ENCODE data around the gene GLDN. TPM values are rescaled to one million over a fixed set of nuclear protein-coding genes. Genes with fewer than 3 reads are reported as not detected.

GLDN gene
- total RNA-seq, 1 experiment from 2014 or later, result 0.77 TPM

DNA sequence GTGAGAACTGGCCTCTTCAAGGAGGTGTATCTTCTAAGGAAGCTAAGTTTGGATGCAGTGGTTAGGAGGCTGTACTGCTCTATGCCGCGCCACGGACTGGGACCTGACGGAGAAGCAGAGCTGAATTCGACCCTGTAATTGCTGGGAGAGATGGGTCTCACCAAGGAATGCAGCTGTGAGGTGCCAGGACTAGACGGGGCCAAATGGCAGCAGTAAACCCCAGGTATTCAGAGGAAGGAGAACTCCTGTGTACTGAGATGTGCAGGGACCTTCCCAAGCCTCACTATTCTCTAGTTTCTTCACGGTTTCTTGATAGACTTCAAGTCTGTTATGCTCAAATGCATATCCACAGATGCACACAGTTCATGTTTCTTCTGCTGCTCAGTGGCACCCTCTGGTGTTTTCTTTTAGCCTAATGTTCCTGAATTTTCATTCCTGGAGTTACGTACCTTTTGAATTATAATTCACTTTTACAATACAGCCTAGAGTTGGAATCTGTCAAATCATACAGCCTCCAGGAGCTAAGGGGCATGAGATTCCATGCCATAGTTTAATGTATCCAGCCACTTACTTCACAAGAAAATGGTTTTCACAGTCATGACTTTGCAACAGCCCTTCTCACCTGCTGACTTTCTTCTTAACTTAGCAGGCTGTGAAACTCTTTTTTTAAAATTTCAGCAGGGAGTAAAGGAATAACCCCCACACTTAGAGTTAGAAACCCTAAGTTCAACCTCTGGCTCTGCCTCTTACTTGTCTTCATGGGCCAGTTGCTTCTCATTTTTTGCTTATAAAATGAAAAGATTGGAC is 61.8 kb downstream of the GLDN start:
- Mint-ChIP-seq H3K4me1 (peaks cover 14% of the 10 kb centered on the region), H3K4me3 (no peak overlapping the region)
- TF ChIP-seq SMAD4 (CRISPR knock-in tag; IDR thresholded peaks at IDR 0.05), result no peak
- no peak for TF ChIP-seq MXD4 (CRISPR knock-in tag; IDR thresholded peaks at IDR 0.05; ENCODE audit: borderline replicate concordance)
- no peak for TF ChIP-seq ATF6 (CRISPR knock-in tag; IDR thresholded peaks at IDR 0.05)
- TF ChIP-seq, protein P1, sequence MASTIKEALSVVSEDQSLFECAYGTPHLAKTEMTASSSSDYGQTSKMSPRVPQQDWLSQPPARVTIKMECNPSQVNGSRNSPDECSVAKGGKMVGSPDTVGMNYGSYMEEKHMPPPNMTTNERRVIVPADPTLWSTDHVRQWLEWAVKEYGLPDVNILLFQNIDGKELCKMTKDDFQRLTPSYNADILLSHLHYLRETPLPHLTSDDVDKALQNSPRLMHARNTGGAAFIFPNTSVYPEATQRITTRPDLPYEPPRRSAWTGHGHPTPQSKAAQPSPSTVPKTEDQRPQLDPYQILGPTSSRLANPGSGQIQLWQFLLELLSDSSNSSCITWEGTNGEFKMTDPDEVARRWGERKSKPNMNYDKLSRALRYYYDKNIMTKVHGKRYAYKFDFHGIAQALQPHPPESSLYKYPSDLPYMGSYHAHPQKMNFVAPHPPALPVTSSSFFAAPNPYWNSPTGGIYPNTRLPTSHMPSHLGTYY (CRISPR knock-in tag; IDR thresholded peaks at IDR 0.05), result no peak
- TF ChIP-seq, protein P2, sequence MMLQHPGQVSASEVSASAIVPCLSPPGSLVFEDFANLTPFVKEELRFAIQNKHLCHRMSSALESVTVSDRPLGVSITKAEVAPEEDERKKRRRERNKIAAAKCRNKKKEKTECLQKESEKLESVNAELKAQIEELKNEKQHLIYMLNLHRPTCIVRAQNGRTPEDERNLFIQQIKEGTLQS (CRISPR knock-in tag; conservative IDR thresholded peaks at IDR 0.05), result no peak
- TF ChIP-seq USF2 (CRISPR knock-in tag; IDR thresholded peaks at IDR 0.05), result no peak
- no peak for TF ChIP-seq RELA (CRISPR knock-in tag; IDR thresholded peaks at IDR 0.05; ENCODE audit: borderline replicate concordance)
- no peak for TF ChIP-seq E2F4 (CRISPR knock-in tag; IDR thresholded peaks at IDR 0.05; ENCODE audit: borderline replicate concordance, low read depth)
- TF ChIP-seq CTCF (IDR thresholded peaks at IDR 0.05), result no peak; the same call in 1 of the 2 replicates
- no peak for TF ChIP-seq NR3C1 (CRISPR knock-in tag; conservative IDR thresholded peaks at IDR 0.05; ENCODE audit: low read depth)
- no peak for TF ChIP-seq ZNF671 (CRISPR knock-in tag; IDR thresholded peaks at IDR 0.05)
- no peak for TF ChIP-seq STAT6 (CRISPR knock-in tag; conservative IDR thresholded peaks at IDR 0.05; ENCODE audit: low read depth)
- no peak for TF ChIP-seq GABPB1 (CRISPR knock-in tag; IDR thresholded peaks at IDR 0.05)
- no peak for TF ChIP-seq ZNF317 (CRISPR knock-in tag; IDR thresholded peaks at IDR 0.05; ENCODE audit: borderline replicate concordance, low read depth)
- TF ChIP-seq ZBTB21 (CRISPR knock-in tag; IDR thresholded peaks at IDR 0.05; ENCODE audit: borderline replicate concordance), result no peak
- TF ChIP-seq RORB (CRISPR knock-in tag; IDR thresholded peaks at IDR 0.05), result no peak
- no peak for TF ChIP-seq TCF7 (CRISPR knock-in tag; IDR thresholded peaks at IDR 0.05; ENCODE audit: low read depth)
- no peak for TF ChIP-seq KAT7 (CRISPR knock-in tag; IDR thresholded peaks at IDR 0.05; ENCODE audit: borderline replicate concordance)
- TF ChIP-seq ETV6 (CRISPR knock-in tag; IDR thresholded peaks at IDR 0.05), result no peak
- no peak for TF ChIP-seq GRHL2 (CRISPR knock-in tag; IDR thresholded peaks at IDR 0.05; ENCODE audit: insufficient replicate concordance, severe bottlenecking)

More for the DNA sequence above, 61.8 kb downstream of the GLDN start:
- Mint-ChIP-seq H3K27me3 (ENCODE audit: low read depth) (0 out of 2 replicates have a peak, but pooled peaks cover 3% of the 10 kb centered on the region), H3K9me3 (no peaks in the 10 kb centered on the region), H3K36me3 (no peaks in the 10 kb centered on the region), H3K27ac (no peak overlapping the region)
- DNase-seq (ENCODE audit: low spot score), result no peak
- 0 out of 2 replicates have a peak, but pooled peaks have one; percentile 13 for ATAC-seq
- POLR2A ChIA-PET, result no interaction called here
- CTCF ChIA-PET, result interaction anchor here (1.2 to 4.4 kb wide), 14 partner anchors 14 to 270 kb away, joined by 4 to 51 read pairs (median 12); no protein-coding TSS in a partner anchor

Data from WTC11 (cell line).